ENCODE results near the gene PCDHGA1.

DNA sequence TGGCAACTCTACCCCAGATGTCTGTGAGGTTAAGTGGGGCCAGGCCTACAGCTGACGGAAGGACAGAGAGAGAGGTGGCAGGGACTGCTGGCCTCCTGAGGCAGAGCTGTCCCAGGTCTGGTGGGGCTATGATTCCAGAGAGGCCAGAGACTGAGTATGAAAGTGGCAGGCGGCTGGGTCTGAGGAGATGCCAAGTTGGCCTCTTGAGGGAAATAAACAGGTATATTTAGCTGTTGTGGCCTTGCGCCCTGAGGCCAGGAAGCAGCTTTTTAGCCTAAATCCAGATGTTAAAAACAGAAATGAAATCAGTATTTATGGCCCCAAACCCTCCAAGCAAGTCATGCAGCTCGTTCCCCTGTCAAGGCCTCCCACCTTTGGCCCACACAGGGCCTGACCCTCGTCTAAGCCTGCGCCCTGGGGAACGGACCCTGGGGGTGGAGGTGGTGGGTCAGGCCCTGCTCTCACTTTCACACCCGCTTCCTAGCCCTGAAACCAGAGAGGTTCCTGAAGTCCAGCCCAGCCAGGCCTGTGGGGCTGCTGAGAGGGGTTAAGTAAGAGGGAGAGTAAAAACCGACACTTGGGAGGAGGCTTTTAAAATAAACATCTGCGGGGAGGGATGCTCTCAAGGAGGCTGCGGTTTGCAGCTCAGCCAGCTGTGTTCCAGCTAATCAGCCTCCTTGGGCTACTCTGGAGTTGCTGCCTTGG, 177.2 kb downstream of the PCDHGA1 start:
- TF ChIP-seq CTCF (IDR thresholded peaks at IDR 0.05; ENCODE audit: insufficient read depth, low read length, poor library complexity, severe bottlenecking) (no peak), EZH2phosphoT487 (conservative IDR thresholded peaks at IDR 0.05; ENCODE audit: low read length) (no peak)

All from SU-DHL-6 (cell line).